WTC11 (cell line): ENCODE results near the gene DESI2. TPM values are rescaled to one million over a fixed set of nuclear protein-coding genes. Genes with fewer than 3 reads are reported as not detected.
A peak's percentile ranks its signal among the peaks of the same experiment; 100 is the strongest.

Experiments
- ATAC-seq: fragments of 200-7000 bp; cut with Tn5 transposase; 2 replicates; pipeline ENCODE4 v1.10.0; 2021; ENCODE audit warnings: mild to moderate bottlenecking, moderate library complexity
- CTCF ChIA-PET: fragments of 300-600 bp; sonication (Branson Sonifier 250); formaldehyde crosslinking; loops from one replicate; lab custom pipeline; 2021; ENCODE audit warnings: antibody characterized with exemption; lab: Charles Lee
- POLR2A ChIA-PET: fragments of 350-600 bp; sonication (Branson Sonifier 250); formaldehyde crosslinking; loops from one replicate; lab custom pipeline; 2021; ENCODE audit warnings: antibody characterized with exemption; lab: Charles Lee
- DNase-seq: peaks from one replicate; pipeline ENCODE4 v3.0.0; 2021; ENCODE audit warnings: low spot score
- H3K27ac Mint-ChIP-seq: 2 replicates; pipeline ENCODE4 v1.8.0; 2021; ENCODE audit warnings: mixed read lengths
- H3K27me3 Mint-ChIP-seq: 2 replicates; pipeline ENCODE4 v1.8.0; 2021; ENCODE audit warnings: low read depth, mild to moderate bottlenecking, moderate library complexity, mixed read lengths
- H3K36me3 Mint-ChIP-seq: 2 replicates; pipeline ENCODE4 v1.8.0; 2021; ENCODE audit warnings: mixed read lengths
- H3K4me1 Mint-ChIP-seq: 2 replicates; pipeline ENCODE4 v1.8.0; 2022; ENCODE audit warnings: mixed read lengths
- H3K4me3 Mint-ChIP-seq: 2 replicates; pipeline ENCODE4 v1.8.0; 2021; ENCODE audit warnings: mild to moderate bottlenecking, moderate library complexity, mixed read lengths
- H3K9me3 Mint-ChIP-seq: 2 replicates; pipeline ENCODE4 v1.8.0; 2021; ENCODE audit warnings: mixed read lengths
- AFF4 ChIP-seq: sonication (generic); formaldehyde crosslinking; IDR thresholded peaks from 2 replicates; pipeline ENCODE4 v1.8.1; 2023; ENCODE audit warnings: mild to moderate bottlenecking, missing genetic modification reagents, borderline replicate concordance
- CBFB ChIP-seq: sonication (generic); formaldehyde crosslinking; IDR thresholded peaks from 2 replicates; pipeline ENCODE4 v1.8.1; 2022; ENCODE audit warnings: mild to moderate bottlenecking, low read depth, missing genetic modification reagents
- CREB1 ChIP-seq: sonication (generic); formaldehyde crosslinking; IDR thresholded peaks from 2 replicates; pipeline ENCODE4 v1.8.0; 2023; ENCODE audit warnings: mild to moderate bottlenecking, missing genetic modification reagents
- E2F4 ChIP-seq: sonication (generic); formaldehyde crosslinking; IDR thresholded peaks from 2 replicates; pipeline ENCODE4 v1.8.1; 2022; ENCODE audit warnings: low read depth, mild to moderate bottlenecking, moderate library complexity, missing genetic modification reagents, borderline replicate concordance
- ELF4 ChIP-seq: sonication (generic); formaldehyde crosslinking; IDR thresholded peaks from 2 replicates; pipeline ENCODE4 v1.8.1; 2022; ENCODE audit warnings: low read depth, mild to moderate bottlenecking, moderate library complexity, missing genetic modification reagents
- GRHL2 ChIP-seq: fragments of 250-450 bp; sonication (Bioruptor Pico); IDR thresholded peaks from 2 replicates; pipeline ENCODE4 v1.8.0; 2022; ENCODE audit warnings: mild to moderate bottlenecking, moderate library complexity; ENCODE audit not compliant: insufficient replicate concordance, severe bottlenecking
- NFE2L1 ChIP-seq: sonication (generic); formaldehyde crosslinking; IDR thresholded peaks from 2 replicates; pipeline ENCODE4 v1.8.1; 2023; ENCODE audit warnings: missing genetic modification reagents
- NR1H2 ChIP-seq: sonication (generic); formaldehyde crosslinking; IDR thresholded peaks from 2 replicates; pipeline ENCODE4 v1.9.0; 2021; ENCODE audit warnings: mild to moderate bottlenecking, moderate library complexity, missing genetic modification reagents
- RELA ChIP-seq: sonication (generic); formaldehyde crosslinking; IDR thresholded peaks from 2 replicates; pipeline ENCODE4 v1.8.1; 2022; ENCODE audit warnings: missing genetic modification reagents, mild to moderate bottlenecking, borderline replicate concordance
- TP53 ChIP-seq: sonication (generic); formaldehyde crosslinking; IDR thresholded peaks from 2 replicates; pipeline ENCODE4 v1.8.1; 2023; ENCODE audit warnings: mild to moderate bottlenecking, missing genetic modification reagents
- ZBTB43 ChIP-seq: sonication (generic); formaldehyde crosslinking; IDR thresholded peaks from 2 replicates; pipeline ENCODE4 v1.8.1; 2023; ENCODE audit warnings: mild to moderate bottlenecking, missing genetic modification reagents
- ZMAT4 ChIP-seq: fragments of 250-450 bp; sonication (Bioruptor Pico); IDR thresholded peaks from 2 replicates; pipeline ENCODE4 v1.9.0; 2021; ENCODE audit warnings: mild to moderate bottlenecking
- ZNF416 ChIP-seq: fragments of 250-450 bp; sonication (Bioruptor Pico); IDR thresholded peaks from 2 replicates; pipeline ENCODE4 v1.9.0; 2021; ENCODE audit warnings: mild to moderate bottlenecking, inconsistent platforms
- total RNA-seq: library from RNA; stranded (reverse); gene quantifications from 3 replicates; pipeline ENCODE4 v1.2.3, GENCODE V29; 2021
- TF ChIP-seq, protein P1 (sequence below): sonication (generic); formaldehyde crosslinking; IDR thresholded peaks from 2 replicates; pipeline ENCODE4 v1.8.0; 2022; ENCODE audit warnings: mild to moderate bottlenecking, missing genetic modification reagents
- TF ChIP-seq, protein P2 (sequence below): fragments of 250-450 bp; sonication (Bioruptor Pico); IDR thresholded peaks from 2 replicates; pipeline ENCODE4 v2.1.2; 2022; ENCODE audit warnings: mild to moderate bottlenecking, moderate library complexity

The DESI2 gene
- total RNA-seq, 1 experiment from 2014 or later: 108 TPM

GRCh38 chr1:244640917-244641316 lies 12.0 kb upstream of the DESI2 start (continued):
- no peak for TF ChIP-seq AFF4 (CRISPR knock-in tag)
- TF ChIP-seq ZMAT4: no peak
- TF ChIP-seq, protein P1, sequence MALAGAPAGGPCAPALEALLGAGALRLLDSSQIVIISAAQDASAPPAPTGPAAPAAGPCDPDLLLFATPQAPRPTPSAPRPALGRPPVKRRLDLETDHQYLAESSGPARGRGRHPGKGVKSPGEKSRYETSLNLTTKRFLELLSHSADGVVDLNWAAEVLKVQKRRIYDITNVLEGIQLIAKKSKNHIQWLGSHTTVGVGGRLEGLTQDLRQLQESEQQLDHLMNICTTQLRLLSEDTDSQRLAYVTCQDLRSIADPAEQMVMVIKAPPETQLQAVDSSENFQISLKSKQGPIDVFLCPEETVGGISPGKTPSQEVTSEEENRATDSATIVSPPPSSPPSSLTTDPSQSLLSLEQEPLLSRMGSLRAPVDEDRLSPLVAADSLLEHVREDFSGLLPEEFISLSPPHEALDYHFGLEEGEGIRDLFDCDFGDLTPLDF (CRISPR knock-in tag): no peak
- no peak for TF ChIP-seq ZBTB43
- no peak for TF ChIP-seq CREB1 (CRISPR knock-in tag)

DNA sequence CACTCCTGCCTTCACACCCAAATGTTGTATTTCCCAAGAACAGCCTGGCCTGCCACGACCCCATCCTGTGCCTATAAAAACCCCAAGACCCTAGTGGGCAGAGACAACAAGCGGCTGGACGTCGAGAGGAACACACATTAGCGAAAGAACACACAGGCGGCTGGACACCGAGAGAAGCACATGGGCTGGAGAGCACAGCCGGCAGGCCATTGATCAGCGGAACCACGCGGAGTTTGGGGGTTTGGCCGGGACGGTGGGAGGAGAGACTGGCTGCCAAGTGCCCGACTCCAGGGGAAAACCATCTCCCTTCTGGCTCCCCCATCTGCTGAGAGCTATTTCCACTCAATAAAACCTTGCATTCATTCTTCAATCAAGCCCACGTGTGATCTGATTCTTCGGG lies 10.4 kb upstream of the DESI2 start:
- Mint-ChIP-seq H3K9me3 (peaks cover 29% of the 10 kb centered on the region), H3K4me1 (peaks cover 5% of the 10 kb centered on the region), H3K36me3 (peaks cover 23% of the 10 kb centered on the region)
- DNase-seq: no peak
- no peak for TF ChIP-seq NR1H2 (CRISPR knock-in tag)
- TF ChIP-seq, protein P2, sequence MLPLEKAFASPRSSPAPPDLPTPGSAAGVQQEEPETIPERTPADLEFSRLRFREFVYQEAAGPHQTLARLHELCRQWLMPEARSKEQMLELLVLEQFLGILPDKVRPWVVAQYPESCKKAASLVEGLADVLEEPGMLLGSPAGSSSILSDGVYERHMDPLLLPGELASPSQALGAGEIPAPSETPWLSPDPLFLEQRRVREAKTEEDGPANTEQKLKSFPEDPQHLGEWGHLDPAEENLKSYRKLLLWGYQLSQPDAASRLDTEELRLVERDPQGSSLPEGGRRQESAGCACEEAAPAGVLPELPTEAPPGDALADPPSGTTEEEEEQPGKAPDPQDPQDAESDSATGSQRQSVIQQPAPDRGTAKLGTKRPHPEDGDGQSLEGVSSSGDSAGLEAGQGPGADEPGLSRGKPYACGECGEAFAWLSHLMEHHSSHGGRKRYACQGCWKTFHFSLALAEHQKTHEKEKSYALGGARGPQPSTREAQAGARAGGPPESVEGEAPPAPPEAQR (CRISPR knock-in tag): no peak
- no peak for TF ChIP-seq CBFB (CRISPR knock-in tag)
- no peak for TF ChIP-seq RELA (CRISPR knock-in tag)
- no peak for TF ChIP-seq E2F4 (CRISPR knock-in tag)
- no peak for TF ChIP-seq ELF4
- no peak for TF ChIP-seq NFE2L1 (CRISPR knock-in tag)
- no peak for TF ChIP-seq ZNF416
- TF ChIP-seq GRHL2 (CRISPR knock-in tag): no peak
- TF ChIP-seq TP53 (CRISPR knock-in tag): no peak
- TF ChIP-seq, all 79 proteins: peak for 0
- peak; percentile 47; the same call in 1 of the 2 replicates for ATAC-seq
- POLR2A ChIA-PET: no interaction called here
- Mint-ChIP-seq H3K27me3 (peaks cover 6% of the 10 kb centered on the region; the same call in 1 of the 2 replicates), H3K4me3 (no peak overlapping the region), H3K27ac (no peak overlapping the region)
- CTCF ChIA-PET: no interaction called here
